WTC11 (cell line): Measurements from ENCODE around the gene CSF1R.

Source experiments
- SP1 ChIP-seq: sonication (generic); formaldehyde crosslinking; conservative IDR thresholded peaks from 2 replicates; pipeline ENCODE4 v1.8.1; 2022; ENCODE audit warnings: missing genetic modification reagents
- TF ChIP-seq, protein P1 (sequence below): fragments of 200-600 bp; IDR thresholded peaks from 2 replicates; pipeline ENCODE4 v1.8.0; 2022; ENCODE audit warnings: antibody characterized with exemption

DNA sequence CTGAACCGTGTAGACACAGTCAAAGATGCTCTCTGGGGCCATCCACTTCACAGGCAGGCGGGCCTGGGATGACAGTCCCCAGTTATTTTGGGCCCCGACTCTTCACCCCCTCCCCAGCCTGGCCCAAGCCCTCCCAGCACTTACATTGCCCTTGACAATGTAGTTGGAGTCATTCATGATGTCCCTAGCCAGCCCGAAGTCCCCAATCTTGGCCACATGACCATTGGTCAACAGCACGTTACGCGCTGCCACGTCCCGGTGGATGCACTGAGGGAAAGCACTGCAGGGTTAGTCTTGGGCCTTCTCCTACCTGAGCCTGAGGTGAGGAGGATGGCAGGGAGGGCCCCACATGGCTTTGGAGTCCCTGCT, 30.3 kb downstream of the CSF1R start:
- TF ChIP-seq, protein P1, sequence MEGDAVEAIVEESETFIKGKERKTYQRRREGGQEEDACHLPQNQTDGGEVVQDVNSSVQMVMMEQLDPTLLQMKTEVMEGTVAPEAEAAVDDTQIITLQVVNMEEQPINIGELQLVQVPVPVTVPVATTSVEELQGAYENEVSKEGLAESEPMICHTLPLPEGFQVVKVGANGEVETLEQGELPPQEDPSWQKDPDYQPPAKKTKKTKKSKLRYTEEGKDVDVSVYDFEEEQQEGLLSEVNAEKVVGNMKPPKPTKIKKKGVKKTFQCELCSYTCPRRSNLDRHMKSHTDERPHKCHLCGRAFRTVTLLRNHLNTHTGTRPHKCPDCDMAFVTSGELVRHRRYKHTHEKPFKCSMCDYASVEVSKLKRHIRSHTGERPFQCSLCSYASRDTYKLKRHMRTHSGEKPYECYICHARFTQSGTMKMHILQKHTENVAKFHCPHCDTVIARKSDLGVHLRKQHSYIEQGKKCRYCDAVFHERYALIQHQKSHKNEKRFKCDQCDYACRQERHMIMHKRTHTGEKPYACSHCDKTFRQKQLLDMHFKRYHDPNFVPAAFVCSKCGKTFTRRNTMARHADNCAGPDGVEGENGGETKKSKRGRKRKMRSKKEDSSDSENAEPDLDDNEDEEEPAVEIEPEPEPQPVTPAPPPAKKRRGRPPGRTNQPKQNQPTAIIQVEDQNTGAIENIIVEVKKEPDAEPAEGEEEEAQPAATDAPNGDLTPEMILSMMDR, result no peak
- TF ChIP-seq SP1 (CRISPR knock-in tag), result no peak
